CD4-positive, alpha-beta T cell (primary cell): ENCODE measurements around the gene SRSF7. TPM values are rescaled to one million over a fixed set of nuclear protein-coding genes. Genes with fewer than 3 reads are reported as not detected.
A peak's percentile ranks its signal among the peaks of the same experiment; 100 is the strongest.
"Not testable (repeated sequence)": the region's sequence is repeated elsewhere in the genome, so short reads cannot be mapped to it uniquely, and the experiment has no call there.

ENCODE experiments used
- ATAC-seq: fragments of 200-7000 bp; cut with Tn5 transposase; one replicate; pipeline ENCODE4 v1.10.0; 2022; ENCODE audit warnings: mild to moderate bottlenecking; ENCODE audit not compliant: poor library complexity
- CTCF ChIA-PET: fragments of 350-600 bp; sonication (Branson Sonifier 250); formaldehyde crosslinking; loops from one replicate; lab custom pipeline; 2021; ENCODE audit warnings: antibody characterized with exemption, inconsistent platforms; lab: Charles Lee
- POLR2A ChIA-PET: fragments of 350-600 bp; sonication (Branson Sonifier 250); formaldehyde crosslinking; loops from one replicate; lab custom pipeline; 2021; ENCODE audit warnings: antibody characterized with exemption, inconsistent platforms; lab: Charles Lee
- DNase-seq, 14 experiments: peaks; one replicate each; pipeline ENCODE4 v3.0.0-alpha.2; 2013 to 2020; ENCODE audit warnings: mixed read lengths in 2 of 14
- H3K27ac ChIP-seq, 2 donors: one replicate each; pipeline versions ENCODE4 v1.5.1 to v1.7.0; 2013; ENCODE audit warnings: low read length in 2 of 2, low read depth in 1 of 2, mild to moderate bottlenecking in 1 of 2
- H3K27me3 ChIP-seq, 2 experiments: 1 replicate in 1 of 2; 2 replicates in 1 of 2; pipeline versions ENCODE4 v1.6.1 to v1.7.0; 2013; ENCODE audit warnings: low read length in 2 of 2, control low read depth in 1 of 2, mild to moderate bottlenecking in 1 of 2, moderate library complexity in 1 of 2; ENCODE audit not compliant: insufficient read depth in 2 of 2, control insufficient read depth in 1 of 2
- H3K36me3 ChIP-seq: one replicate; pipeline ENCODE4 v1.6.1; 2013; ENCODE audit warnings: low read length, control low read depth; ENCODE audit not compliant: insufficient read depth
- H3K4me1 ChIP-seq: one replicate; pipeline ENCODE4 v1.6.1; 2013; ENCODE audit warnings: low read length, control low read depth; ENCODE audit not compliant: insufficient read depth
- H3K4me3 ChIP-seq: one replicate; pipeline ENCODE4 v1.5.1; 2013; ENCODE audit warnings: mild to moderate bottlenecking, low read length, moderate library complexity
- H3K9me3 ChIP-seq, 2 experiments: 1 replicate in 1 of 2; 2 replicates in 1 of 2; pipeline versions ENCODE4 v1.6.1 to v1.7.0; 2013; ENCODE audit warnings: low read length in 2 of 2, mild to moderate bottlenecking in 2 of 2, control low read depth in 1 of 2, moderate library complexity in 1 of 2; ENCODE audit not compliant: control insufficient read depth in 1 of 2, insufficient read depth in 1 of 2
- H3K27ac Mint-ChIP-seq: one replicate; pipeline ENCODE4 v1.8.0; 2020; ENCODE audit warnings: mixed read lengths
- H3K27me3 Mint-ChIP-seq: one replicate; pipeline ENCODE4 v1.8.0; 2021; ENCODE audit warnings: mixed read lengths
- H3K36me3 Mint-ChIP-seq: one replicate; pipeline ENCODE4 v1.8.0; 2021; ENCODE audit warnings: low read depth, mixed read lengths
- H3K4me1 Mint-ChIP-seq: one replicate; pipeline ENCODE4 v1.8.0; 2021; ENCODE audit warnings: low read depth, mixed read lengths
- H3K4me3 Mint-ChIP-seq: one replicate; pipeline ENCODE4 v1.8.0; 2020; ENCODE audit warnings: mild to moderate bottlenecking, mixed read lengths
- H3K9me3 Mint-ChIP-seq: one replicate; pipeline ENCODE4 v1.8.0; 2020; ENCODE audit warnings: mixed read lengths
- intact Hi-C, 2 experiments: fragments of 100-400 bp; cut with DNase I in 1 of 2; cut with micrococcal nuclease in 1 of 2; formaldehyde crosslinking; loops; one replicate each; pipeline versions ENCODE4 v1.15.1 to v1.9.0; 2023 to 2025; cut with DNase I, micrococcal nuclease
- total RNA-seq, 174 experiments: library from RNA in 2 of 174; stranded (reverse) in 2 of 174; gene quantifications; one replicate each; pipeline ENCODE4 v1.2.3 and lab custom pipeline; 2021 to 2026
- TF ChIP-seq, protein P1 (sequence below): fragments of 200-600 bp; IDR thresholded peaks from one replicate; pipeline ENCODE4 v1.8.0; 2022; ENCODE audit warnings: antibody characterized with exemption, mild to moderate bottlenecking

The SRSF7 gene
- total RNA-seq, 2 experiments from 2014 or later, result 550 to 557 TPM

DNA sequence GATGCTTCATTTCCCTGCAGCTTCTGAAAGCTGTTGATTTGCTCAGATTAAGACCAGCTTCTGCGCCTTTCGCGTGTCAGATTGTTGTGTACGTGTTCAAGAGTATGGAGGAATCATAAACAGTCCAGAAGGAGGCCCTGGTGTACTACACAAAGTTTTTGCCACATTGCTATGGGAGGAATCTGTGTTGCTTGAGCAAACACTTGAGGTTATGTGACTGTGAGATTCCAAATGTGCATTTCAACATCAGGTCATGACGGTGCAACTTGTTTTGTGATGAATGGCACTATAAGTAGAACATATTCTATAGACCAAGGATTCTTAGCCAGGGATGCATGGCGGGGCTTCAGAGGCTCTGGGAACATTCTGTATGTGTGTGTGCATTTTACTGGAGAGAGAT, 35.0 kb downstream of the SRSF7 start:
- H3K4me3 Mint-ChIP-seq, result no peak overlapping the region
- ChIA-PET CTCF (no interaction called here), POLR2A (no interaction called here)
- ATAC-seq (no peak), DNase-seq (no peak)
- no peak overlapping the region for H3K4me3 ChIP-seq
- peaks cover 28% of the 10 kb centered on the region for H3K4me1 ChIP-seq
- H3K27ac Mint-ChIP-seq, result no peak overlapping the region
- H3K36me3 ChIP-seq, result peaks cover 32% of the 10 kb centered on the region
- no peaks in the 10 kb centered on the region for H3K27me3 Mint-ChIP-seq
- H3K27me3 ChIP-seq, result no peaks in the 10 kb centered on the region
- H3K27ac ChIP-seq, result no peak overlapping the region
- intact Hi-C loops, result no loop called here
- H3K36me3 Mint-ChIP-seq, result peaks cover 53% of the 10 kb centered on the region
- peaks cover 6% of the 10 kb centered on the region for H3K9me3 Mint-ChIP-seq
- TF ChIP-seq, protein P1, sequence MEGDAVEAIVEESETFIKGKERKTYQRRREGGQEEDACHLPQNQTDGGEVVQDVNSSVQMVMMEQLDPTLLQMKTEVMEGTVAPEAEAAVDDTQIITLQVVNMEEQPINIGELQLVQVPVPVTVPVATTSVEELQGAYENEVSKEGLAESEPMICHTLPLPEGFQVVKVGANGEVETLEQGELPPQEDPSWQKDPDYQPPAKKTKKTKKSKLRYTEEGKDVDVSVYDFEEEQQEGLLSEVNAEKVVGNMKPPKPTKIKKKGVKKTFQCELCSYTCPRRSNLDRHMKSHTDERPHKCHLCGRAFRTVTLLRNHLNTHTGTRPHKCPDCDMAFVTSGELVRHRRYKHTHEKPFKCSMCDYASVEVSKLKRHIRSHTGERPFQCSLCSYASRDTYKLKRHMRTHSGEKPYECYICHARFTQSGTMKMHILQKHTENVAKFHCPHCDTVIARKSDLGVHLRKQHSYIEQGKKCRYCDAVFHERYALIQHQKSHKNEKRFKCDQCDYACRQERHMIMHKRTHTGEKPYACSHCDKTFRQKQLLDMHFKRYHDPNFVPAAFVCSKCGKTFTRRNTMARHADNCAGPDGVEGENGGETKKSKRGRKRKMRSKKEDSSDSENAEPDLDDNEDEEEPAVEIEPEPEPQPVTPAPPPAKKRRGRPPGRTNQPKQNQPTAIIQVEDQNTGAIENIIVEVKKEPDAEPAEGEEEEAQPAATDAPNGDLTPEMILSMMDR, result no peak
- H3K4me1 Mint-ChIP-seq, result peaks cover 55% of the 10 kb centered on the region
- peaks cover 0 to 4% of the 10 kb centered on the region in 2 experiments for H3K9me3 ChIP-seq

DNA sequence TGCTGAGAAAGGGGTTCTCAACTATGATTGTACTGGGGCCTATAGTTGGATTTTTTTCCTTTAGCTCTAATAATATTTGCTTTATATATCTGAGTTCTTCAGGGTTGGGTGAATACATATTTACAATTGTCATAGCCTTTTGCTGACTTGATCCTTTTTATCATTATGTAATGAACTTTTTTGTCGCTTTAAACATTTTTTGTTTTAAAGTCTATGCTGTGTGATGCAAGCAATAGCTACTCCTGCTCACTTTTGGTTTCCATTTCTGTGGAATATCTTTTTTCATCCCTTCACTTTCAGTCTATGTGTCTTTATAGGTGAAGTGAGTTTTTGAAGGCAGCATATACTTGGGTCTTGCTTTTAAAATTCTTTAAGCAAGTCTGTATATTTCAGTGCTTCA, 36.2 kb downstream of the SRSF7 start:
- H3K9me3 ChIP-seq, POLR2A ChIA-PET, intact Hi-C loops, CTCF ChIA-PET, H3K9me3 Mint-ChIP-seq, H3K4me3 Mint-ChIP-seq, H3K27me3 Mint-ChIP-seq, H3K27ac Mint-ChIP-seq, H3K4me3 ChIP-seq, H3K27ac ChIP-seq, H3K27me3 ChIP-seq, ATAC-seq: not testable (repeated sequence)
- peak in 1 of 14 experiments; percentile 23 for DNase-seq
- Histone ChIP-seq H3K36me3 (peaks cover 32% of the 10 kb centered on the region), H3K4me1 (peaks cover 35% of the 10 kb centered on the region)
- Mint-ChIP-seq H3K36me3 (peaks cover 49% of the 10 kb centered on the region), H3K4me1 (peaks cover 51% of the 10 kb centered on the region)

DNA sequence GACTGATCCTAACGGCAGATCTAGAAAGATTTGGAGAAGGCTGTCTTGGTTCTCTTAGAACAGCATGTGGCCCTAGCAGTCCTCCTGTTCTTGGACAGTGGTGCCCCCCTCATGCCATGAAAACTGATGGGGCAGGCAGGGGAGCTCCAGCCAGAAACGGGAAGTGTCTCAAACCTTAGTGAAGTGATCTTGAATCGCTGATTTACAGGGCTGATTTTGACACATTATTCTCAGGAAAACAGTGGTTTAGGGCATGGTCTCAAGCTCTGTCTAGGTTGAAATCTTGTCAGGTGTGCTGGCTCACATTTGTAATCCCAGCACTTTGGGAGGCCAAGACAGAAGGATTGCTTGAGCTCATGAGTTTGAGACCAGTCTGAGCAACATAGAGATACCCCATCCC, 37.8 kb downstream of the SRSF7 start:
- no peaks in the 10 kb centered on the region for H3K9me3 ChIP-seq
- H3K36me3 ChIP-seq, result peaks cover 27% of the 10 kb centered on the region
- H3K4me3 ChIP-seq, result no peak overlapping the region
- H3K4me1 ChIP-seq, result peaks cover 48% of the 10 kb centered on the region
- POLR2A ChIA-PET, result interaction anchor here (0.7 to 1.7 kb wide), 3 partner anchors 31 to 134 kb away, joined by 4 to 7 read pairs (median 4); partner anchors contain the start of gene SRSF7
- H3K27me3 Mint-ChIP-seq, result no peaks in the 10 kb centered on the region
- no peaks in the 10 kb centered on the region for H3K27me3 ChIP-seq
- H3K4me1 Mint-ChIP-seq, result peaks cover 67% of the 10 kb centered on the region
- CTCF ChIA-PET, result interaction anchor here (1.6 kb wide), 1 partner anchor 9 kb away, joined by 9 read pairs; no protein-coding TSS in a partner anchor
- TF ChIP-seq, protein P1, result no peak
- no peak overlapping the region for H3K4me3 Mint-ChIP-seq
- H3K36me3 Mint-ChIP-seq, result peaks cover 57% of the 10 kb centered on the region
- no peak overlapping the region for H3K27ac ChIP-seq
- no peak for ATAC-seq
- intact Hi-C loops, result no loop called here
- H3K9me3 Mint-ChIP-seq, result peaks cover 3% of the 10 kb centered on the region
- peak in 1 of 14 experiments; percentile 23 for DNase-seq
- H3K27ac Mint-ChIP-seq, result peak overlapping the region; percentile 20

DNA sequence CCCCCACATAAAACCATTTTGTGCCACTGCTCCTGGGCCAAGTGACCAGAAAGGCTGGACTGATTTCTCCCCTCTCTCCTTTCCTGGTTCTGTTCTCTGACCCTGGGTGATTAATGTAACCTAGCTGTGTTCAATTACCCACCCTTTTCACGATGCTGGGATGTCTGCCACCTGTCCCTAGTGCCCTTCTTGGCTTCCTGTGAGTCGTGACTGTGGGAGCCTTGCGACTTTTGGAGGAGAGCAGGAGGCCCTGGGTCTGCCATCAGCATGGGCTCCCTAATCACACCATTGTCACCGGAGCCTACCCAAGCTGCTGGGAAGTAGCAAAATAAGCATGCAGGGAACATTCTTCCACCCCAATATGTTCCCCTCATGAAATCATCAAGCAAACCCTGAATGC, 38.3 kb downstream of the SRSF7 start:
- Mint-ChIP-seq H3K27ac (peak overlapping the region; percentile 20), H3K9me3 (peaks cover 3% of the 10 kb centered on the region), H3K27me3 (no peaks in the 10 kb centered on the region), H3K4me1 (peaks cover 68% of the 10 kb centered on the region), H3K36me3 (peaks cover 56% of the 10 kb centered on the region), H3K4me3 (no peak overlapping the region)
- ATAC-seq (no peak), DNase-seq (no peak)
- Histone ChIP-seq H3K9me3 (no peaks in the 10 kb centered on the region), H3K4me1 (peaks cover 53% of the 10 kb centered on the region), H3K36me3 (peaks cover 27% of the 10 kb centered on the region), H3K27ac (no peak overlapping the region), H3K4me3 (no peak overlapping the region), H3K27me3 (no peaks in the 10 kb centered on the region)
- ChIA-PET POLR2A (interaction anchor here (1.0 to 1.7 kb wide), 2 partner anchors 31 to 38 kb away, joined by 4 to 7 read pairs; partner anchors contain the start of gene SRSF7), CTCF (interaction anchor here (1.6 kb wide), 1 partner anchor 9 kb away, joined by 9 read pairs; no protein-coding TSS in a partner anchor)
- intact Hi-C loops, result no loop called here
- TF ChIP-seq, protein P1, result no peak
